Hematopoietic multipotent progenitor cell (in vitro differentiated cells): Measurements from ENCODE around the gene SMARCA5. TPM values are rescaled to one million over a fixed set of nuclear protein-coding genes. Genes with fewer than 3 reads are reported as not detected.

Experiments used
- DNase-seq, 3 donors: peaks; one replicate each; pipeline ENCODE4 v3.0.0-alpha.2; 2011 to 2015; ENCODE audit warnings: low read depth in 2 of 3, low spot score in 2 of 3
- total RNA-seq: library from RNA; depleted of rRNA; stranded (reverse); fragments of >200 nt; gene quantifications from one replicate; pipeline ENCODE4 v1.2.3, GENCODE V29; 2012

The SMARCA5 gene
- total RNA-seq, 1 donor, result 21.0 TPM

DNA sequence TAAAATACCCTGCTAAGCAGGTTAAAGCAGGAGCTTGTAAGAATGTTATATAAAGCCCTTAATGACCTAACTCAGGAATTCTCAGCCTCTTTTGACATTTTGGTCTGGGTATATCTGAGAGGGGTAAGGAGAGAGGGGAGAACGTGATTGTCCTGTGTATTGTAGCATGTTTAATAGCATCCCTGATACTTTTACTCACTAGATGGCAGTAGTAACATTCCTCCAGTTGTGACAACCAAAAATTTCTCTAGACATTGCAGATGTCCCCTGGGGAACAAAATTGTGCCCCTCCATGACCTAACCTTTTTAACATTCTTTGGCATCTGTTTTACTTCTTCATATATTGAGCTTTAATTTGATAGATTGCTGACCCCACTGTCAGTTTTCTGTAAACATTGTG, 17.9 kb downstream of the SMARCA5 start:
- peak in 2 of 3 donors; percentile 15 to 44 for DNase-seq

DNA sequence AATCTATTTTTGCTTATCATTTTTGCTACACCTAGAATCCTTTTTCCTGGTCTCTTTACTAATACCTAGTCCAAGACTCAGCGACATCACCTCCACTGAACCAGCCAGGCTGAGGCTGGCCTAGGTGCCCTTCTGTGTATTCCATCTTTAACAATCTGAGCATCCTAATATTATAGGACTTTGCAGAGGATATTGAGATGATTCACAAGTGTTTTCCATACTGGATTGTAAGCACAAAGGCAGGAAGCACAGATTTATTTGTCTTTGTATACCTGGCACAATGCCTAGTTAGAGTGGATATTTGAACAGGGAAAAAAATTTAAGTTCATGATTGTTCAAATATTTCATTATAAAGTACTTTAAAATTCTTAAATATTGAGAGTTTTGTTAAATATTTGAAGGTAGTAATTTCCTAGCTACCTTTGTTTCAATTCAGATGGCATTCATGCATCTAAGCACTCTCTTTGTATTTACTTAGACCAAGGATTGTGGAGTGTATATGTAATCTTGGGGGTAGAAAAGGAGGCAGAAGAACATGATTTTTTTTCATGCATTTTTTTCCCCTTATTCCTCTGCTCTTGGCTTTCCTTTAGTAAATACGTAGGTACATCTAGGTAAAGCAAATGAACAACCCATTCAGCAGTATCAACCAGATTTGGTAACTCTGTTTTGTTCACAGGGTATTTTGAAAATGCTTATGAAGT, 18.4 kb downstream of the SMARCA5 start:
- DNase-seq, result no peak

DNA sequence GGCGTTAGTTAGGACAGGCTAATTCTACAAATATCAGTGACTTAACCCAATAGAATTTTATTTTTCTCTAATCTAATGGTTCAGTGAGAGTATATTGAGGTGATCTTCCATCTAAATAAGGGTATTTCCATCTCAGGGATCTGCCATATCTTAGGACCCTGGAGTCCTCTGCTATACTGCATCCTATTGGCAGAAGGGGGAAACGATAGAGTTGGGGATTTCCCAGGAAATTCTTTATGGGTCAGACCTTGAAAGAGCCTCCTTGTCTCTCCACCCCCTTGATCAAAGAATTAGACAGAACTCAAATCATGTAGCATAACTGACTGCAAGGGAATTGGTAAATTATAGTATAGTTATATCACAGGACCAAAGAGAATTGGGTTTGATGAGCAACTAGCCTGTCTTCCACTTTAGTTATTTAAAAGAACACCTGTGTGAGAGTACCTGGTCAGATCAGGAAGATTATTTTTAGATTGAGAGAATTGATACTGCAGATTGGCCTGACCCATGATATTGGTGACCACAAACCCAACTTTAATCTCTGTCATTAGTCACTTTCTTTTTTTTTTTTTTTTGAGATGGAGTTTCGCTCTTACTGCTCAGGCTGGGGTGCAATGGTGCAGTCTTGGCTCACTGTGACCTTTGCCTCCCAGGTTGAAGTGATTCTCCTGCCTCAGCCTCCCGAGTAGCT, 25.6 kb downstream of the SMARCA5 start:
- no peak for DNase-seq

DNA sequence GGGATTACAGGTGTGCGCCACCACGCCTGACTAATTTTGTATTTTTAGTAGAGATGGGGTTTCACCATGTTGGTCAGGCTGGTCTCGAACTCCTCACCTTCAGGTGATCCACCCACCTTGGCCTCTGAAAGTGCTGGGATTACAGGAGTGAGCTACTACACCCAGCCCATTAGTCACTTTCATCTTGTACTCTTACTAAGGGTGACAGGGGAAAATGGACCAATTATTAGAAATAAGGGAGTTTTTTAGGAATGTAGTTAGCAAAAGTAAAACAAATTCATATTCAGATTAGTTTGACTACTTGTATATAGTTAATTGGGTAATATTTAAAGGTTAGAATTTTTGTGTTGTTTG, 26.1 kb downstream of the SMARCA5 start:
- no peak for DNase-seq

DNA sequence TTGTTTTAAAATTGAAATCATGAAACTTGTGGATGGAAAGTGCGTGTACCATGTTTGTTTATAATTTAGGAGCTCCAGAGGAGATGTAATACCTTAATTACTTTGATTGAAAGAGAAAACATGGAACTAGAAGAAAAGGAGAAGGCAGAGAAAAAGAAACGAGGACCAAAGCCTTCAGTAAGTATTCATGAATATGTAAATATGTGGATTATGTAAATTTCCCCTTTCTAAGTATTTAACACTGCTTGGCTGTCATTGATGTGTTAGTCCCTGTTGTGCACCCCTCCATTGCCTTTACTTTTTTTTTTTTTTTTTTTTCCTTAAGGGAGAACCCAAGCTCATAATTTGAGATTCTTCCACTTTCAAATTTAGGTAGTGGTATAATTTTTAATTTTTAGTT, 36.4 kb downstream of the SMARCA5 start:
- DNase-seq, result no peak

- no peak for DNase-seq
Measured at GRCh38 chr4:143554728-143555597, 41.5 kb downstream of the SMARCA5 start.

- no peak for DNase-seq
Measured at GRCh38 chr4:143555676-143556075, 42.2 kb downstream of the SMARCA5 start.

DNA sequence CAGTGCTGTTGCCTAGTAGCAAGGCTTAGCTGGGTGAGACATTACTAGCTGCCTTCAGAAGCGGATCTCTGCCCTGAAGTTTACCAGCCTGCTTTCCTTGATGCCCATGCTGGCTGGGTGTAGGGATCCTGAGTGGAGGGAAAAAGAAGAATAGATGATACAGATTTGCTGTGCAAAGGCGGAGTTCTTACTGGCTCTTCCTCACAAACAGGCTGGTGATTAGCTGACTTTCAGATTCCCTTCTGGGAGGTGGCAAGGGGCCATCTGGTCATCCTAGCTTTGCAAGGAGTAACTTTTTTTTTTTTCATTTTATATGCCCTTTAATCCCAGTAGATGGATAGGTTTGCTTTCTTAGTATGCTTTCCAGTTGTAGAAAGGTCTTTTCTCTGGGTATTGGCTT, 44.8 kb downstream of the SMARCA5 start:
- DNase-seq, result no peak

GRCh38 chr4:143558823-143559756, 45.6 kb downstream of the SMARCA5 start:
- peak; percentile 52 to 85 (median 80) for DNase-seq

DNA sequence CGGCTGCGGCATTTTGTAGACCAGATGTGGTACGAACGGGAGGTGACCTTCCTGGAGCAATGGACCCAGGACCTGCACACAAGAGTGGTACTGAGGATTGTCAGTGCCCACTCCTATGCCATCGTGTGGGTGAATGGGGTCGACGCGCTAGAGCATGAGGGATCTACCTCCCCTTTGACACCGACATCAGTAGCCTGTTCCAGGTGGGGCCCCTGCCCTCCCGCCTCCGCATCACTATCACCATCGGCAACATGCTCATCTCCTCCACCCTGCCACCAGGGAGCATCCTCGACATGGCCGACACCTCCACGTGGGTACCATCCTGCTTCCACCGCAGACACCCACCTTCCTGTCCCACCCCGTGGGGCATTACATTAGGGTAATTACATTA, 46.2 kb downstream of the SMARCA5 start:
- peak in 1 of 3 donors; percentile 9 for DNase-seq

DNA sequence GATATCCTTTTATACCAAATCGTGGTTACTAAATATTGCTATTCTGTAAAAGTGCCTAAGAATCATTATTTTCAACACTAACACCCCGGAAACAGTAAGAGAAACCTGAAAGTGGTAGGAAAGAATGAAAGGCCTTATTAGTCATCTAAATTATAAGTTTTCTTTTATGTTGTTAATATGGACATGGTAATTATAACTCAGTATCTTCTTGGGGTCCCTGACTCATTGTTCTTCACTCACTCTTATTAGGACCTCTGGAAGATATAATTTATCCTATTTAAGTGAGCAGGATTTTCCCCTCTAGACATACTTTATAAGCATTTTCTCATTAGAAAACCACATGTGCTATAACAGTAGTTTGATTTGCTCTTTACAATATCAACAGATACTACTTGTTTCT, 51.0 kb downstream of the SMARCA5 start:
- DNase-seq, result no peak

DNA sequence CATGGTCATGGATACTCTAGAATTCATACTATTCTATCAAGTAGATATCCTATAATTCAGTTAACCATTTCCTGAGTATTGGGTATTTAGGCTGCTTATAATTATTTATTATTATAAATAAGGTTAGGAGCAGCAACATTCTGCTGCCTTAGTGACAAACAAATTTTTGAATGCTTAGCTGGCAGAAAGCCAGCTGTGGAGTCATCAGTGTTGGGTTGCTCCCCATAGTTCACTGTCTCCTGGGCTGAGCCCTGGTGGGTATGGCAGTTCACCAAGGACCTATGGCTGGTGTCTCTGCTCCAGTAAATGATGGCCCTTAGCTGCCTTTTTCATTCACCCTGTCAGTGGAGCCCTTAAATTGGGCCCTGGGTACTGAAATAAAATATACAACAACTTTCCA, 61.8 kb downstream of the SMARCA5 start:
- no peak for DNase-seq

DNA sequence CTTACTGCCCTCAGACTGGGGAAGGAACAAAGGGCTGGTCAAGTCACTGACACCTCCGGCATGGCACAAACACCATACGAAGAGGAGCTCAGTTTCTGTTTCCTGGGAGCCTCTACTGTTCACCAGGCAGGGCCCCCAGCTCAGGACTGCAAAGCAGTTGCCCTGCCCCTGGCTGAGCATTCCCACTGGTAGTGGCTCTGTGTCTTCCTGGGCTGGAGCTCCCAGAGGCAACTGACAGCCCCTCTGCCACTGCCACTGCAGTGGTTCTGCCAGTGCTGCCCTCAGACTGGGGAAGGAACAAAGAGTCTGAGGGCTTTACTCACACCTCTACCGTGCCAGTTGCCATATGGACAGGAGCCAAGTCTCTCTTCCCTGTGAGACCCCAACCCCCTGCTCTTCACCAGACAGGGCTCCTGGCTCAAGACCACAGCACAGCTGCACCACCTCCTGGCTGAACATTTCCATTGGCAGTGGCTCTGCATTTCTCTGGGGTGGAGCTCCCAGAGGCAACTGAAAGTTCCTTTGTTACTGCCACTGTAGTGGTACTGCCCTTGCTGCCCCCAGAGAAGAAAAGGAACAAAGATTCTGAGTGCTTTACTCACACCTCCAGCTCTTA, 67.9 kb downstream of the SMARCA5 start:
- no peak for DNase-seq

DNA sequence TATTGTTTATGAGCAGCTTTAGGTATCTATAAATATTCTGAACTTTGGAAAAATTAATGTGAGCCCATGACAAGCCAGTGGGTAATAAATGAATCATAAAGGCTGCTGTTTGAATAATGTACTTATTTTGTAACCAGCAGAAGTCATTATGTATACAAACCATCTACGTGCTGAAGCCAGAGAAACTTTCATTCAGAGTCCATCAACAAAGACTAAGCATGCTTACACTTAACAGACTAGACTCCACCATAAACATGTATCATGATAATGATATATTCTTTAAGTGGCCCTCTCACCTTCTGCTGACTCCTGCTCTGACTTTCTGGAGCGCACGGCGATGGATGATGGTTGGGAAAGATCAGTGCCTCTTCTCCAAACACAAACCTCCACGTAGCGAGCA, 72.0 kb downstream of the SMARCA5 start:
- DNase-seq, result no peak

- no peak for DNase-seq
Measured at GRCh38 chr4:143586080-143586479, 72.6 kb downstream of the SMARCA5 start.

- DNase-seq, result peak in 2 of 3 donors; percentile 14 to 53
Measured at GRCh38 chr4:143587703-143588102, 74.2 kb downstream of the SMARCA5 start.

- DNase-seq, result no peak
Measured at GRCh38 chr4:143597276-143597675, 83.8 kb downstream of the SMARCA5 start.

- DNase-seq, result no peak
Measured at GRCh38 chr4:143598816-143599215, 85.3 kb downstream of the SMARCA5 start.

GRCh38 chr4:143599827-143600226, 86.3 kb downstream of the SMARCA5 start:
- no peak for DNase-seq

DNA sequence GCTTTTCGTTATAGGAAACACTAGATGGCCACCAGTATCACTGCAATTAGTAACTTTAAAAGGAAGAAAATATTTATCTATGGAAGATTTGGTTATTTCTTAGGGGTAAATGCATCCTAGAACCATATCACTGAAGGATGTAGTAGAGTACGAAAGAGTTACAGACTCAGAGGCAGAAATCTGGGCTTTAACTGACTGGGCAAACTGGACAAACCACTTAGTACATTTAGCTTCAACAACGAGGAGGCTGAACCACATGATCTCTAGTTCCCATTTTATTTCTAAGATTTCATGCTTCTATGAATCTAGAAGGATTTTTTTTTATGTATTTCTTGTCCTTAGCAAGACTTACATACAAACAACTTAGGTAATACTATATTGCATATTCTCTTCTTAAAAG, 93.0 kb downstream of the SMARCA5 start:
- DNase-seq, result no peak
